HG03439 (cell line): ENCODE results near the gene PLIN3.
"Not testable (repeated sequence)": the region's sequence is repeated elsewhere in the genome, so short reads cannot be mapped to it uniquely, and the experiment has no call there.

Experiments used
- ATAC-seq: cut with Tn5 transposase; IDR thresholded peaks from one replicate; pipeline ENCODE4 v1.9.1; 2021; ENCODE audit warnings: mild to moderate bottlenecking, moderate library complexity; ENCODE audit not compliant: unreplicated experiment

Gene PLIN3

GRCh38 chr19:4847190-4847973 is 20.1 kb downstream of the PLIN3 start:
- ATAC-seq, result no peak

GRCh38 chr19:4845975-4846374 is 21.5 kb downstream of the PLIN3 start:
- not testable (repeated sequence) for ATAC-seq

GRCh38 chr19:4844348-4845179 is 22.9 kb downstream of the PLIN3 start:
- no peak for ATAC-seq

GRCh38 chr19:4843647-4843965 is 23.9 kb downstream of the PLIN3 start:
- ATAC-seq, result no peak

- ATAC-seq, result no peak
Measured at GRCh38 chr19:4839192-4839591, 28.3 kb downstream of the PLIN3 start.

- ATAC-seq, result no peak
Measured at GRCh38 chr19:4832776-4833175, 34.7 kb downstream of the PLIN3 start.

GRCh38 chr19:4831979-4832340 is 35.5 kb downstream of the PLIN3 start:
- not testable (repeated sequence) for ATAC-seq

GRCh38 chr19:4831304-4831978 is 36.0 kb downstream of the PLIN3 start, which contains the start of gene TICAM1:
TSS of gene TICAM1 (minus strand) at chr19:4831712. CDS start at chr19:4818377, 13,335 bp downstream.
- ATAC-seq, result peak; percentile 62

- ATAC-seq, result no peak
Measured at GRCh38 chr19:4830768-4831265, 36.6 kb downstream of the PLIN3 start.

- ATAC-seq, result no peak
Measured at GRCh38 chr19:4830332-4830731, 37.1 kb downstream of the PLIN3 start.

- no peak for ATAC-seq
Measured at GRCh38 chr19:4829001-4829712, 38.3 kb downstream of the PLIN3 start.

- ATAC-seq, result no peak
Measured at GRCh38 chr19:4823577-4823976, 43.9 kb downstream of the PLIN3 start.

- ATAC-seq, result not testable (repeated sequence)
Measured at GRCh38 chr19:4822354-4822753, 45.1 kb downstream of the PLIN3 start.

GRCh38 chr19:4821265-4821664 is 46.2 kb downstream of the PLIN3 start:
- no peak for ATAC-seq

GRCh38 chr19:4817467-4818277 is 49.8 kb downstream of the PLIN3 start:
- no peak for ATAC-seq

- no peak for ATAC-seq
Measured at GRCh38 chr19:4816950-4817278, 50.6 kb downstream of the PLIN3 start.

- ATAC-seq, result no peak
Measured at GRCh38 chr19:4816202-4816949, 51.1 kb downstream of the PLIN3 start.

- ATAC-seq, result no peak
Measured at GRCh38 chr19:4815426-4816201, 51.9 kb downstream of the PLIN3 start.
